ENCODE results near the gene MED7.
A peak's percentile ranks its signal among the peaks of the same experiment; 100 is the strongest.
"Not testable (repeated sequence)": the region's sequence is repeated elsewhere in the genome, so short reads cannot be mapped to it uniquely, and the experiment has no call there.

Gene MED7, protein sequence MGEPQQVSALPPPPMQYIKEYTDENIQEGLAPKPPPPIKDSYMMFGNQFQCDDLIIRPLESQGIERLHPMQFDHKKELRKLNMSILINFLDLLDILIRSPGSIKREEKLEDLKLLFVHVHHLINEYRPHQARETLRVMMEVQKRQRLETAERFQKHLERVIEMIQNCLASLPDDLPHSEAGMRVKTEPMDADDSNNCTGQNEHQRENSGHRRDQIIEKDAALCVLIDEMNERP

DNA sequence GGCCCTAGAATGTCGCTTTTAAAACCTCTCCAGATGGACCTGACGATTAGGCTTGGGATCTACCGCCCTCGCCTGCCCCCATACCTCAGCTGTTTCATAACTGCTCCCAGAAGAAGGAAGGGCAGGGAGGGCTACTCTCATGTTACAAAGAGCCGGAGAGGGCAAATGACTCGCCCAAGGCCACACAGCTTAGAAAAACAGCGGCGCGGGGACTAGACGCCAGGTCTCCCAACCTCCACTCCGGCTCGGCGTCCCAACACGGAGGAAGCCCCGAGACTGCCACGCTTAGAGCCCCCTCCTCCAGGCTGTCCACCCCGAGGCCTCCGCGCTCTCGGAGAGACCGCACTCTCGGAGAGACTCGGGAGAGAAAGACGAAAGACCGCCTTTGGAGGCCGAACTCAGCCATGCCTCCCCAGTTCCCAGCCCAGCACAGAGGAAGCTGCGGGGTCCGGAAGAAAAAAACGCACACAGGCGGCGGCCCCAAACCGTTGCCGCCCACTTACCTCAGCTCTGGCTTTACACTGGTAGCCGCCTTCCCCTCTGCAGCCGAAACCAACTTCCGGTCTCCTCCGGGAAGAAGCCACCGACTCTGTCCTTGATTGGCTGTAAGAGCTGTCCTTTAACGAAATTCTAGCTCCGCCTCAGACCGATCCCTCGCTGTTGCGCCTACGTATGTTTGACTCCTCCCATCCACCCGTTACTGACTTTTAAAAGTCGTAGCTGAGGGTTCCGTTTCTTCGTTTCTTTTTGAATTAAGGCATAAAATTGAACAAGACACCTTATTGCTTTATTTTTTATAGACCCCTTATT, at the start of gene MED7:
MED7 (minus strand) TSS at position 549 of the 810 bp plus-strand sequence. CDS start 3,434 bp downstream, outside the sequence.
- peak; percentile 96 for DNase-seq (ENCODE audit: low spot score)

DNA sequence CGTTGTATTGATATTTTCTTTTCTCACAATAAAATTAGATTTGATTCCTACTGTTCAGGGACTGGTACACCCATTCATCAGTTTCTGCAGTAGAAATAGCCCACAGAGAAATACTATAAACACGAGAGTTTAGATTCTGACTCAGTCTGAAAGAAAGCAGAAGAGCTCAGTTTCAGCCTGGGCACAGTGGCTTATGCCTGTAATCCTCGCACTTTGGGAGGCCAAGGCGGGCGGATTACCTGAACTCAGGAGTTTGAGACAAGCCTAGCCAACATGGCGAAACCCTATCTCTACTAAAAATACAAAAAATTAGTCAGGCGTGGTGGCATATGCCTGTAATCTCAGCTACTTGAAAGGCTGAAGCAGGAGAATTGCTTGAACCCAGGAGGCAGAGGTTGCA, 46.6 kb upstream of the MED7 start:
- DNase-seq (ENCODE audit: low spot score), result no peak

DNA sequence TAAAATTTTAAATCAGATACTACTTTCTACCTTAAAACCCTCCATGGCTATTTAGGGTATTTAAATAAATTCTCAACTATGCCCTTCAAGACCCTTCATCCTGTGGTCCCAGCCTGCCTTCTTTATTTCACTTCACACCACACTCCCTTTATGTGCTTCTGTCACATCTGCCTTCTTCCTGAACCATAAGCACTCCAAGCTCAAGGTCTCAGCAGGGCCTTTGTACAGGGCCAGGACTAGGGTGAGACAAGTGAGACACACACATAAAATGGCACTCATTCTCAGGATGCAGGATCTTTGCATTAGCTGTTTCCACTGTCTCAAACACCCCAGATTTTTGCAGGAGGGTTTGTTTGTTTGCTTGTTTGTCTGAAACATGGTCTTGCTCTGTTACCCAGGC, 45.6 kb upstream of the MED7 start:
- no peak for DNase-seq (ENCODE audit: low spot score)

DNA sequence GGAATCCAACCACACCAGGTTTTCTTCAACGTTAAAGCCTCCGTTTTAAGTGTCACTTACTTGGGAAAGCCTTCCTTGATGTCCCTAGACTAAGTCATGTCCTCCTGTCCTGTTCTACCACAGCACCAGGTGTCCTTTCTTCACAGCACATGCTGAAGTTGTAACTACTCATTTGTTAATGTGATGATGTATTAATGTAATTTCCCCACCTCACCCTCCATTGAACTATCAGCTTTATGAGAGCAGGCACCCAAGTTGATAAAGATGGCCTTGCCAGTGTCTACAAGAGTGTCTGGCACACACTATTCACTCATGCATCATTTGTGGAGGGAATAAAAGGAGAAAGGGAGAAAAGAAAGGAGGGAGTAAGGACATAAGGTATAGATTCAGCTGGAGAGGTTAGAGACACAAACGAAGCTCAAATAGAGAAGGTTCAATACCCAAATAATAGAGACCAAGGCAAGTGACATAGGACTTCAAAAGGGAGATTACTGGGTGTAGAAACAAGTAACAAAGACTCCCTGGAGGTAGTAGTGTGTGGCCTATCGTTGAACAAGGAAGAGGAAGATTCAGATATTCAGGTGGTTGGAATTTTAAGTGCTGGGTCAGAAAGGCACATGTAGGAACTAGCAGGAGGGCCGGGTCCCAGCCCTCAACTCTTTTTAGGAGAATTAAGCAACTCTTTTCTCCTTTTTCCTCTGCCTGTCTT, 44.5 kb upstream of the MED7 start:
- DNase-seq (ENCODE audit: low spot score), result no peak

DNA sequence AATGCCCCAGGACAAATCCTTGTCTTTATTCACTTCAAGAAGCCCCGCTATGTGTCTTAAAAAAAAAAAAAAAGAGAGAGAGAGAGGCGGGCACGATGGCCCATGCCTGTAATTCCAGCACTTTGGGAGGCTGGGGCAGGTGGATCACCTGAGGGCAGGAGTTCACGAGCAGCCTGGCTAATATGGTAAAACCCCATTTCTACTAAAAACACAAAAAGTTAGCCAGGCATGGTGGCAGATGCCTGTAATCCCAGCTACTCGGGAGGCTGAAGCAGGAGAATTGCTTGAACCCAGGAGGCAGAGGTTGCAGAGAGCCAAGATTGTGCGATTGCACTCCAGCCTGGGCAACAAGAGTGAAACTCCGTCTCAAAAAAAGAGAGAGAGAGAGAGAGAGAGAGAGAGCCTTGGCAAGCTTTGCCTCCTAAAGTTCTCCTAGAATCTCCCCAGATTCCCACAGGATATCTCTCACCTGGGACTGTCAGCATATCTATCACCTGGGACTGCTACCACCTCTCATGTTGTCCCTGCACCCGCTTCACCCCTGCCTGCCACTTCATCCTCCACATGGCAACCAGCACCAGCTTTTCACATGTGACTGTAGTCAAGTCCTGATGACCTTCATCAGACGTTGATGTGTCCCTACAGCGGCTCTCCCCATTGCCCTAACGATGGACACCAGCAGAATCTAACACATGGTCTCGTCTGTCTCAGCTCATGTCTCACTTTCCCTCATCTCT, 43.8 kb upstream of the MED7 start:
- no peak for DNase-seq (ENCODE audit: low spot score)

DNA sequence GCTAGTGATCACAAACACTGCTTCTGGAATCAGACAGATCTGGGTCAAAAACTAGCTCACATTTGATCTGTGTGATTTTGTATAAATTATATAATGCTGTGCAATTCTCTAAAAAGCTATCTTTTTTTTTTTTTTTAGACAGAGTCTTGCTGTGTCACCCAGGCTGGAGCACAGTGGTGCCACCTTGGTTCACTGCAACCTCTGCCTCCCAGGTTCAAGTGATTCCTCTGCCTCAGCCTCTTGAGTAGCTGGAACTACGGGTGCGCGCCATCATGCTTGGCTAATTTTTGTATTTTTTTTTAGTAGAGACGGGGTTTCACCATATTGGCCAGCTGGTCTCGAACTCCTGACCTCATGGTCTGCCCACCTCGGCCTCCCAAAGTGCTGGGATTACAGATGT, 42.5 kb upstream of the MED7 start:
- DNase-seq (ENCODE audit: low spot score), result not testable (repeated sequence)

DNA sequence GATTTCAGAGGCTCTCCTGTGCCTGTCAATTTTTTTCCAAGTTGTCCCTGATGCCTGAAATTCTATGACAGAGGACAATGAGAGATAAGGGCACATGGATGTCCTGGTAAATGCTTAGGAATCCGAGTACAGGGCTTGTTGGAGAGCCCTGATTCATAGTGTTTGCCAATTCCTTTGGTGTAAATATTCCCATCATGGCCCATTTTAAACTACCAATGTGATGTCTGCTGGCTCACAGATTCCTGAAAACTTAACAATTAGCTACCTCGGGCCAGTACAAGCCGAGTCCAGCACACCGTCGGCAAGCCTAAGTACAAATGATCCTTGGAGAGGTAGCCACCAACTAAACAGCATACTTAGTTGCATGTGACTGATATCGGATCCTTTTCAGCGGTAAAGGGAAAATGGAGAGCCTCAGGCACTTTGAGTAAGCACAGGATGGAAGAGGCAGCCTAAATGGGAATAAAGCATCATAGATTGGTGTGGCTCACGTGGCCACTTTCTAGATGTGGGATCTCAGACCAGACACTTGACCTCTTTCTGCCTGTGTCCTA, 41.5 kb upstream of the MED7 start:
- DNase-seq (ENCODE audit: low spot score), result no peak

DNA sequence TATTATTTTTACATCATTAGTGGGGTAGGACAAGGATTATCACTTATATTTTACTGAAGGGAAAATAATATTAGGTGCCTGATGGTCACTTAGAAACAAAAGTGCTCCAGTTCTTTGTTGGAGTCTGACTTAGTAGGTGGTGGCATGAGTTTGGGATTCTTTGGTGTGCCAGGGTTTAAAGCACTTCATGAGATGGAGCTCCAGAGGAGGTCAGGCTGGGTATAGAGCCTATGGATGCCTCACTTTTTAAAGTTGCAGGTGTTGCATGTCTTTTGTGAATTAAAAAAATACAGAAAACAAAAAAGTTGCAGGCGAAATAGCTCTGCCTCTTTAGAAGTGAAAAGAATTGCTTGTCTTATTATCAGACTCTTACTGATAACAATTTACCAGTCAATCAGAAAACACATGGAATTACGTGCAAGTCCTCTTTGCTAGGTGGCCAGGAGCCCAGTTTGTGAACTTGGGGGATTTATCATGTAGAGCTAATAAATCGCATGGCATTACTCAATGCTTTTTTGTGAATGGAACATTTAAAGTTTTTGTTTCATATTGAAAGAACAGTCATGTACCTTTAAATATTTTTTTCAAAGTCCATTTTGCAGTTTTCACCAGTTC, 39.6 kb upstream of the MED7 start:
- no peak for DNase-seq (ENCODE audit: low spot score)

DNA sequence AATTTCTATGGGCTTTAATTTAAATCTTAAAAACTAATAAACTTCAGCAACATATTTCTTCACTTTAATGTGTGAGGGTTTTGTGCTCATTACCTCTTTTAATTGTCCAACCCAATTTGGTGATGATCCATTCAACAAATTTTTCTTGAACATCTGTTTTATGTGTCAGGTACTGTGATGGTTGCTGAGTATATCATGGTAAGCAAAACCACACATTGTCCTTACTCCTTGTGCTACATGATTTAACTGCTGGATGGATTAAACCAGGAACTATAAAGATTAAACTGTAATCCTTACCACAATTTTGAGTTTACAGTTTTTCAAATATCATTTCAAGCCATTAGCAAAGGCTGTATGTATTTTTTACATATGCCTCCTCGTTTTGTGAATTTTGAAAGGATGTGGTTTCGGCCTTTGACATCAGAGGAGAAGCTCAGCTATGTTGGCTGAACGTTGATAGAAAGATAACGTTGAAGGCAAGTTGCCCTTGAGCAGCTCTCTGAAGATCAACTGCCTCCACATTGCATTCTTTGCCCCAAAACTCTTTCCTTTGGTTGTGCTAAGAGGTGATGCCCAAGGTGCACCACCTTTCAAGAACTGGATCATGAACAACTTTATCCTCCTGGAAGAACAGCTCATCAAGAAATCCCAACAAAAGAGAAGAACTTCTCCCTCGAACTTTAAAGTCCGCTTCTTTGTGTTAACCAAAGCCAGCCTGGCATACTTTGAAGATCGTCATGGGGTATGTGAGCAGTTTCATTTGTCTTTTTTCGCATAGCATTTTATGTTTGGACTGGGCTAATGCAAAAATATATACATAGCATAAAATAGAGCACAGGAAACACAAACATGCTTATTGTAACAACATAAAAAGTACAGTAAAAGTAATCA, 38.0 kb upstream of the MED7 start, which contains the start of gene ITK:
ITK (plus strand) TSS at position 467 of the 891 bp plus-strand sequence; CDS start at position 605, 138 bp downstream.
- no peak for DNase-seq (ENCODE audit: low spot score)

DNA sequence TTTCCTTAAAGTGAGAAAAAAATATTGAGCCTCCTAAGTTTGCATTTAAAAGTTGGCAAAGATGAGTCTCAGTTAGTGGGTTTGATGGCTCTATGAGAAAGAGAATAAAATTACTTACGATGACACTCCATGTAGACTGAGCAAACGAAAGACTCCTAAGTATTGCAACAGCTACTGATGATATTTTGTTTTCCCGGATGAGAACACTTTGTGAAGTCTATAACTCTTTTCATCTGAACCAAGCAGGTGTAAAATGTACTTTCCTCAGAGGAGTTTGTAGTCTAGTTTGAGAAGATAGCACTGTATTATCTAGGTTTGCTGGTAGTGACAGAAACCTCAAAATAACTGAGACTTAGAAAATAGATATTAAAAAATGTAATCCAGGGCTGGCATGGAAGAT, 36.3 kb upstream of the MED7 start:
- DNase-seq (ENCODE audit: low spot score), result no peak

DNA sequence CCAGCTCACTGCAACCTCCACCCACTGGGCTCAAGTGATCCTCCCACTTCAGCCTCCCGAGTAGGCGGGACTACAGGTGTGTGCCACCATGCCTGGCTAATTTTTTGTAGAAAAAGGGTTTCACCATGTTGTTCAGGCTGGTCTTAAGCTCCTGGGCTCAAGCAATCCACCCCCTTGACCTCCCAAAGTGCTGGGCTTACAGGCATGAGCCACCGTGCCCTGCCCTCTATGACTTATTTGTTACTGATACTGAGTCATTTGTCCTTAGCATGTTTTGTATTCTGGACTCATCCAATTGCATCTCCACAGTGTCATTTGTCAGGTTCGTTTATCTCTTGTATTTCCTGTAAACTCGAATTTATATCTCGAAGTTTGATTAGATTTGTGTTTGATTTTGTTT, 35.3 kb upstream of the MED7 start:
- no peak for DNase-seq (ENCODE audit: low spot score)

DNA sequence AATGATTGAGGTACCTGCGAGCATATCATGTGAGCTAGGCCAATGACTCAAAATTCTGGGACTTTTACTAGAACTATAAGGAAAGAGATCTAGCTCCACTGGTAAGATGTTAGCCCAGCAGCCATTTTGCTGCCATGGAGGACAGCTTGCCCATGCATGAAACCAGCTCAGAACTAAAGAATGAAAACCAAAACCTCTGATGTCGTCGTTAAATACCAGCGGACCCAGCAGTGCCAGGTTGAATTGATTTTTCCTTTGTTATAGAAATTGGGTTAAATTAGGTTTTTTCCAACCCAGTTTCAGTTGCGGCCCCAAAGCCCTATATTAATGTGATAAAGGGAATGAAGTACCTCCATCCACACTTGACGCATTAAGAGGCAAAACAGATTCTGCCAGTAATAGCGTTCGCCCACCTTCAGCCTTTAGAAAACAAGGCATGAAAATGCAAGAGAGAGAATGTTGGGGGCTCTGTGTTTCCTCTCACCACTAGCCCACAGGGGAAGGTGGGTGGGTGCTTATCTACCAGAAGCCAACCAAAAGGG, 32.5 kb upstream of the MED7 start:
- DNase-seq (ENCODE audit: low spot score), result no peak

DNA sequence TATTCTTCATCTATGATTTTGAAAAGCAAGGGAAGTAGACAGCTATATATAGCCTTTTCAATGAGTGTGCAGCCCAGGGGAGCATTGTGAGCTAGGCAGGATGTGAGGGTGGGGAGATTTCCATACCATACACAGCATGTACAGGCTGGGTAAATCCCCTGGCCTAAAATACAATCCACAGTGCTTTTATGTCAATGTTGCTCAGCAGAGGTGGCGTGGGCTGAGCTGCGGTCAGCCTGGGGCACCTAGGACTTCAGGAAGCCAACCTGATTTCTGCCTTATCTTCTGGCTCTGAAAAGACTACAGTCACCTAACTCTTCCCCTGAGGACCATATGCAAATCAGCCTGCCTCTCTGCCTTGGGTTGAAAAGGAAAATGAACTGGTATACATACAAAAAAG, 29.7 kb upstream of the MED7 start:
- no peak for DNase-seq (ENCODE audit: low spot score)

DNA sequence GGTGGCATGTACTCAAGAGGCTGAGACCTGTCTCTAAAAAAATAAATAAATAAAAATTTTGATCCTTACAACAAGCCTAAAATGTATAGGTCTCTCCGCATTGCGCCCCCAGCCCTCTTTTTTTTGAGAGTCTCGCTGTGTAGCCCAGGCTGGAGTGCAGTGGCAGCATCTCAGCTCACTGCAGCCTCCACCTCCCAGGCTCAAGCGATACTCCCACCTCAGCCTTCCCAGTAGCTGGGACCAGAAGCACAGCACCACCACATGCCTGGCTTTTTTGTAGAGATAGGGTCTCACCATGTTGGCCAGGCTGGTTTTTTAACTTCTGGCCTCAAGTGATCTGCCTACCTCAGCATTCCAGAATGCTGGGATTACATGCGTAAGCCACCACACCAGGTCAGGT, 25.6 kb upstream of the MED7 start:
- no peak for DNase-seq (ENCODE audit: low spot score)

DNA sequence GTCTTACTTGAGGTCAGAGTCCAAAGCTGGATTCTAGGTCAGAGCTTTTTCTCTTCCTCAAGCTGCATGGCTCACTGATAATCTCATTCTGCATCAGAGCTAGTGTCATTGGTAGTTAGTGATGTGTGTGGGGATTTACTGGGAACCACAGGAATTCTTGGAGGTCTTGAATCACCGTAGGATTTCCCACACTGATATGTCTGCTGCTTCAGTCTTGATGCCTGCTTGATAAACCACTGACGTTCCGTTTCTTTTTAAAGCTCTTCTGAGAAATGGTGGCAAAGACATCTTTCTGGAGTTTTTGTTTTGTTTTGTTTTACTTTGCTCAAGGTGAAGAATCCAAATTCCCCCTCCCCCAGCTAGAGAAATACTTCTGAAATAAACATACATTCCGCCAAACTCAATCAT, 24.6 kb upstream of the MED7 start:
- DNase-seq (ENCODE audit: low spot score), result peak; percentile 40

DNA sequence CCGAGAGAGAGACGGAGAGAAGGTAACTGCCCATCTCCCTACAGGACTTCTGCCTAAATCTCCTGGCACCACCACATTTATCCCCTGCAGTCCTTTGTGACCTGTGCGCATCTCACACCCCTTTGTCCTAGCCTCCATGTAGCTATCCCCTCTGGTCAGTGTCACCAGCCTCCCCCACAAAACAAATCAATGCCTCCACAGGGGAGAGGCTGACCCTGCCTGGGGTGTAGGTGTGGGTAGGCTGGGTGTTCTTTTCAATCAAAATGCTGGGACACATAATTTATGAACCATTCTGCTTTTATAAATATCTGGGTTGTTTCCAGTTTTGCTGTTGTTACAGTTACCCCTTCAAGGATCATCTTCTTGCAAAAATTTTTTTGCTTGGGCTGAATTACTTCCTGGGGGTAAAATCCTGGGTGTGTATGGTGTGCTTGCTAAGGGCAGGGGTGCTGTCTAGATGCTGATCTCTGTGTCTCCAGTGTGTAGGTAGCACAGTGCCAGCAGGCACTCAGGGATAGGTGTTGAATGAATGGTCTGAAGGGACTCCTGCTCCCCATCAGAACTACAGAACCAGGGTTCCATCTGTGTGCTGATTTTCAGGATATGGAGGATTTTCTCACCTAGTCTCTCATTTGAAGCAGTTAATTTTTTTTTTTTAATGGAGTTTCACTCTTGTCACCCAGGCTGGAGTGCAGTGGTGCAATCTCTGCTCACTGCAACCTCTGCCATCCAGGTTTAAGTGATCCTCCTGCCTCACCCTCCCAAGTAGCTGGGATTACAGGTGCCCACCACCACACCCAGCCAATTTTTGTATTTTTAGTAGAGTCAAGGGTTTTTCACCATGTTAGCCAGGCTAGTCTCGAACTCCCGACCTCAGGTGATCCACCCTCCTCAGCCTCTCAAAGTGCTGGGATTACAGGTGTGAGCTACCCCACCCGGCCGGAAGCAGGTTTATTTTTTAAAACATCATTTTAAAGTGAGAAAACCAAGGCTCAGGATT, 23.8 kb upstream of the MED7 start, which contains the start of gene GARIN3:
GARIN3 (minus strand) TSS at position 51 of the 1,000 bp plus-strand sequence. CDS start 96 bp downstream, outside the sequence.
- no peak for DNase-seq (ENCODE audit: low spot score)

DNA sequence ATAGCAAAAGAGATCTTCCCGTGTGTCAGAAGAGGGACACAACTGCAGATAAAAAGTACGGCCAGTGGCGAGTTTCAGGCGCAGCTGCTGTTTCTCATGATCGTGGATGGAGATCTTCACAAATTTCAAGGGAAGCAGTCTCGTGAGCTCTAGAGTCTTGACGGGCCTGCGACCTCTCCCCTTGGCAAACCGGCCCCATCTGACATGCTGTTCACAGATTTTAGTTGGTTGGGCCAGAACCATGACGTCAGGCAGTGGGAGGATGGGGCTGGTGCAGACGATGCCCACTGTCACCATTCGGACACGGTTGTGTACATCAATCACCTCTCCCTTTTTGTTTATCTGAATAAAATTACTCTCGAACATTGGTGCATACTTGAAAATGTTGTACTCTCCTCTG, 23.0 kb upstream of the MED7 start:
- no peak for DNase-seq (ENCODE audit: low spot score)

DNA sequence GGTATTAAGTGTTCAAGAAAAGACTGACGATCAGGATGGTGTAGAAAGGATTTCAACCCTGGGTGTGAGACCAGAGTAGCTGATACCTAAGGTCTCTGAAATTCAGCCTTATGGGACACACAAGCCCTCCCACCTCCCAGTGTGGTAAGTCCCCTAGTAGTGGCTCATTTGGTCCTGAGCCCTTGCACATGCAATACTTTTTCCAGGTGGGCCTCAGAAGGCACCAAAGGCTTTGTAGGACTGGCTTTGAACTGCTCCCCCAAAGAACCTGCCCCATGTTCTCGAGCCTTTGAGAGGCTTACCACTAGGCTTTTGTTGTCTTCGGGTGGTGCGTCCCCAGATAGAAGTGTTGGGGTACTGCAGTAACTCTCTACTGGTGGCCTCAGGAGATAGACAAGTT, 22.6 kb upstream of the MED7 start:
- DNase-seq (ENCODE audit: low spot score), result no peak

DNA sequence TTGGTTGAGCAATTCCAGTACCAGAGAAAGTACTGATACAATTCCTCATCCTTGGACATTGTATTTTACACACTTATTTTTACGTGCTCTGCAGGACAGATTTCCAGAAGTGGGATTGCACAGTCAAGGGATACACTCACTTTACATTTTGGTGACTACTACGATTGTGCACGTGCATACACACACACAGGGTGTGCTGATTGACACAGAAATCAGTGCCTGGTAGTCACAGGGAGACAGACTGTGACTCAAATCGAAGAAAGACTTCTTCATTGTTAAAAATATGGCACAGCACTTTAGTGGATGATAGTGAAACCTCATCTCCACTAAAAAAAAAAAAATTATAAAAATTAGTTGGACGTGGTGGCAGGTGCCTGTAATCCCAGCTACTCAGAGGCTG, 21.9 kb upstream of the MED7 start:
- no peak for DNase-seq (ENCODE audit: low spot score)

Data from AG08396 (cell line).